Measurements from ENCODE around the gene DEDD2. TPM values are rescaled to one million over a fixed set of nuclear protein-coding genes. Genes with fewer than 3 reads are reported as not detected.

DEDD2 gene, protein sequence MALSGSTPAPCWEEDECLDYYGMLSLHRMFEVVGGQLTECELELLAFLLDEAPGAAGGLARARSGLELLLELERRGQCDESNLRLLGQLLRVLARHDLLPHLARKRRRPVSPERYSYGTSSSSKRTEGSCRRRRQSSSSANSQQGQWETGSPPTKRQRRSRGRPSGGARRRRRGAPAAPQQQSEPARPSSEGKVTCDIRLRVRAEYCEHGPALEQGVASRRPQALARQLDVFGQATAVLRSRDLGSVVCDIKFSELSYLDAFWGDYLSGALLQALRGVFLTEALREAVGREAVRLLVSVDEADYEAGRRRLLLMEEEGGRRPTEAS
- 16.5 and 17.9 TPM in 2 replicates for total RNA-seq

GRCh38 chr19:42217520-42218437, at the start of gene DEDD2:
DEDD2 (minus strand) TSS chr19:42217677; CDS start chr19:42217007, 670 bp downstream.

GRCh38 chr19:42254850-42255765, 37.6 kb upstream of the DEDD2 start, which contains the start of gene ERF:
ERF (minus strand) TSS chr19:42255128; CDS start chr19:42254999, 129 bp downstream.

DNA sequence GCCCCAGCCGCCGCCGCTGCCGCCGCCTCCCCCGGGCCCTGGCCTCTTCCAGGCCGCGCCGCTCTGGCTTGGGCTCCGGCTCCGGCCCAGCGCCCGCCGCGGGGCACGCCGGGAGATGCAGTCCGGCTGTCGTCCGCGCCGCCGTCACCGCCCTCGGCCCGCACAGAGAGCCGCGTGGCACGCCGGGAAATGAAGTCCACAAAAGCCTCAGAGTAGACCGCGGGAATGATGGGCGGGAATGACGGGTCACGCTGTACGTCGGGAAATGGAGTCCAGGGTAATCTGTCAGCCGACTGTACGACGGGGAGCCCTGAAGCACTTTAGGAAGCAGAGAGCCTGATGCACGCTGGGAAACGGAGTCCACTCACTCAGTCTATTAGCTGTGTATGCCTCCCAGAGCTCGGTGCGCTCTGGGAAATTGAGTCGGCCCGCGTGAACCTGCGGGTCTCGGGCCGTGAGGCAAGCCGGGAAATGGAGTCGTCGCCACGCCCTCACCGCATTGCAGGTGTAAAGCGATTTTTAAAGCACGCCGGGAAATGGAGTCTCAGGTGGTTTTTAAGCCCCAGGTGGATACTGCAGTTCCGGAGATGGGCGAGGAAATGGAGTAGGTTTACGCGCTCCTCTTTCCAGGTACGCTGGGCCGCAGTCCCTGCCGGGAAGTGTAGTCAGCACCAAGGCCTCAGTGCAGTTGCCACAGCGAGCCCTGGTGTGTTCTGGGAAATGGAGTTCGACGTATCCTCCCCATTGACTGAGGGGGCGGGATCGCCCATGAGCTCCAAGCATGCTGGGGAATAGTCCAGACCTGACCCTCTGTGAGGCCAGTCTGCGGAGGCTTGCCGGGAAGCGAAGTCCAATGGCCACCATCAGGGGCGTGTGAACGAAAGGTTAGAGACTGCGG, 25.3 kb upstream of the DEDD2 start, which contains the start of gene GSK3A:
TSS of gene GSK3A (minus strand) at position 91 of the 898 bp plus-strand sequence. CDS start 137 bp downstream, outside the sequence.

DNA sequence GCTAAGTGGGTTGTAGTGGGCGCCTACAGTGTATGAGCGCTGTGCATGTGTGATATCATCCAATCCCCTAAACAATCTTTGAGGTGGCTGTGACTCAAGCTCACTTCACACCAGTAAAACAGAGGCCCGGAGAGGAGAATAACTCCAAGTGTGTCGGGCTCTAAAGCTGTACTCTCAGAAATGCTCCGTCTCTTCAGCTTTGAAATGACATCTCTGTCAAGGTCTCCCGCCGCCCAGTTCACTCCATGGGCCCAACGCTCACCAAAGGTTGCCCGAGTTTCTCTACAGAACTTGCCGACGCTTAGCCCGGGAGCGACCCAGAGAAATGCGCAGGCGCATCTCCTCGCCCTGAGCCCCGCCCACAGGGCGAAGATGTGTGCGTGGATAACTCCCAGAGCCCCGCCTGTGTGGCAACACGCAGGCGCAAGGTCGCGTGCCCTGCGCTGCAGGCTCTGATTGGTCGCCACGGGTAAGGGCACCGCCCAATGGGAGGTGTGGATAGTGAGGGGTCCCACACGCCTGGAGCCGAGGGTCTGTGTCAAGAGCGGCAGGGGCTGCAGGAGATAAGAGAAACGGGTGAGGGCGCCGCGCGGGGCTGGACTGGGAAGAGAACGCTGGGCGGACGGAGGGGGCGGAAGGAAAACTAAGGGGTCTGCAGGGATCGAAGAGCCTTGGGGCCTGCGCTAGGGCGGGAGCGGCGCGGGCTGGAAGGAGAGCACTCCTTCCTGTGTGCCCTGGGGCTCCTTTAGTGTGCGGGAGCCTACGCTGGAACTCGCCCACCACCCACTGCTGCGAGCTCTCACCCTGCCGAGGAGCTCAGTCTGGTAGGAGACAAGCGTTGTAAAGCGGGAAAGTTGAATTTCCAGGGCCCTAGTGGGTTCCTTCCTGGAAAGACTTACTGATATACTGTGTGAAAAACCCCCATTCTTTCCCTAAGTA, 2.6 kb upstream of the DEDD2 start, which contains the start of gene ZNF526:
TSS of gene ZNF526 (plus strand) at position 501 of the 939 bp plus-strand sequence. CDS start 4,092 bp downstream, outside the sequence.

Other genes starting within 250 kb of the DEDD2 start
- 0.52 and 0.65 TPM in 2 replicates for gene ATP1A3, start 223.4 kb downstream of the DEDD2 start, total RNA-seq
- 0.22 and 0.26 TPM in 2 replicates for gene GRIK5, start 147.5 kb downstream of the DEDD2 start, total RNA-seq
- 11.0 and 13.8 TPM in 2 replicates for gene ZNF574, start 141.5 kb downstream of the DEDD2 start, total RNA-seq
- 0.39 and 0.65 TPM in 2 replicates for gene POU2F2, start 85.2 kb downstream of the DEDD2 start, total RNA-seq
- 11.4 and 13.3 TPM in 2 replicates for gene ZNF526, start 2.6 kb upstream of the DEDD2 start, total RNA-seq
- 14.4 and 15.0 TPM in 2 replicates for gene GSK3A, start 24.9 kb upstream of the DEDD2 start, total RNA-seq
- gene ERF, start 37.5 kb upstream of the DEDD2 start, total RNA-seq: 27.7 and 49.8 TPM in 2 replicates
- 24.4 and 24.6 TPM in 2 replicates for gene CIC, start 51.6 kb upstream of the DEDD2 start, total RNA-seq
- gene PRR19, start 84.5 kb upstream of the DEDD2 start, total RNA-seq: 0.39 and 0.43 TPM in 2 replicates
- 12.2 and 15.0 TPM in 2 replicates for gene PAFAH1B3, start 84.9 kb upstream of the DEDD2 start, total RNA-seq
- gene TMEM145, start 95.6 kb upstream of the DEDD2 start, total RNA-seq: not detected in 2 replicates
- 19.2 and 19.6 TPM in 2 replicates for gene MEGF8, start 108.0 kb upstream of the DEDD2 start, total RNA-seq
- 0.32 TPM in 1 of 2 replicates, not detected in the other for gene CNFN, start 172.6 kb upstream of the DEDD2 start, total RNA-seq
- 2.6 and 3.4 TPM in 2 replicates for gene LIPE, start 209.7 kb upstream of the DEDD2 start, total RNA-seq
- gene CXCL17, start 225.3 kb upstream of the DEDD2 start, total RNA-seq: not detected in 2 replicates

Data from articular chondrocyte of knee joint (primary cell).